Left ventricle myocardium inferior (tissue), 1 donor: ENCODE results near the gene GABRG1. TPM values are rescaled to one million over a fixed set of nuclear protein-coding genes. Genes with fewer than 3 reads are reported as not detected.

ENCODE experiments used
- DNase-seq: peaks from one replicate; pipeline ENCODE4 v3.0.0-alpha.2; 2020
- H3K27ac ChIP-seq: fragments of 200-600 bp; replicated peaks from 2 replicates; pipeline ENCODE4 v1.8.0; 2021
- H3K27me3 ChIP-seq: fragments of 200-600 bp; 2 replicates; pipeline ENCODE4 v1.8.0; 2021; ENCODE audit warnings: low read depth
- H3K36me3 ChIP-seq: fragments of 200-600 bp; 2 replicates; pipeline ENCODE4 v1.8.0; 2021
- H3K4me1 ChIP-seq: fragments of 200-600 bp; 2 replicates; pipeline ENCODE4 v1.8.0; 2021
- H3K4me3 ChIP-seq: fragments of 200-600 bp; 2 replicates; pipeline ENCODE4 v1.8.0; 2021; ENCODE audit warnings: mild to moderate bottlenecking, moderate library complexity
- H3K9me3 ChIP-seq: fragments of 200-600 bp; replicated peaks from 2 replicates; pipeline ENCODE4 v1.8.0; 2021
- CTCF ChIP-seq: fragments of 200-600 bp; IDR thresholded peaks from 2 replicates; pipeline ENCODE4 v1.8.0; 2021; ENCODE audit warnings: antibody characterized with exemption, mild to moderate bottlenecking, borderline replicate concordance
- intact Hi-C: fragments of 100-400 bp; cut with micrococcal nuclease; formaldehyde crosslinking; loops from one replicate; pipeline ENCODE4 v1.11.0; 2022
- total RNA-seq: library from RNA; stranded (reverse); fragmentation: NEBNext Ultra II Directional; extraction: Animal tissue kit (Norgen Biotek cat#: 25700); gene quantifications from one replicate; pipeline ENCODE4 v1.2.1, GENCODE V29; 2021
- donor health status: DM: no; HTN: yes; CAD: no; lungs with severe emphysema.

The GABRG1 gene
- total RNA-seq, 1 donor from 2014 or later: not detected

- Histone ChIP-seq H3K9me3 (no peaks in the 10 kb centered on the region), H3K4me3 (no peak overlapping the region), H3K36me3 (no peaks in the 10 kb centered on the region), H3K4me1 (no peaks in the 10 kb centered on the region), H3K27ac (no peak overlapping the region), H3K27me3 (no peaks in the 10 kb centered on the region)
- no peak for TF ChIP-seq CTCF
- no peak for DNase-seq
- intact Hi-C loops: no loop called here
Measured at GRCh38 chr4:46081248-46081647, 42.6 kb downstream of the GABRG1 start.

GRCh38 chr4:46073778-46074177, 50.1 kb downstream of the GABRG1 start:
- TF ChIP-seq CTCF: no peak
- DNase-seq: no peak
- Histone ChIP-seq H3K9me3 (no peaks in the 10 kb centered on the region), H3K27me3 (no peaks in the 10 kb centered on the region), H3K4me3 (no peak overlapping the region), H3K27ac (no peak overlapping the region), H3K4me1 (no peaks in the 10 kb centered on the region), H3K36me3 (no peaks in the 10 kb centered on the region)
- intact Hi-C loops: no loop called here

GRCh38 chr4:46051392-46051791, 72.5 kb downstream of the GABRG1 start:
- no peaks in the 10 kb centered on the region for H3K4me1 ChIP-seq
- H3K27ac ChIP-seq: no peak overlapping the region
- no peak for TF ChIP-seq CTCF
- no peak for DNase-seq
- H3K9me3 ChIP-seq: peaks cover 4% of the 10 kb centered on the region
- no peaks in the 10 kb centered on the region for H3K27me3 ChIP-seq
- H3K4me3 ChIP-seq: no peak overlapping the region
- no peaks in the 10 kb centered on the region for H3K36me3 ChIP-seq
- intact Hi-C loops: no loop called here

GRCh38 chr4:46032056-46032455, 91.8 kb downstream of the GABRG1 start:
- Histone ChIP-seq H3K27ac (no peak overlapping the region), H3K4me3 (no peak overlapping the region), H3K36me3 (no peaks in the 10 kb centered on the region), H3K4me1 (no peaks in the 10 kb centered on the region), H3K27me3 (no peaks in the 10 kb centered on the region), H3K9me3 (peaks cover 23% of the 10 kb centered on the region)
- no peak for TF ChIP-seq CTCF
- intact Hi-C loops: no loop called here
- DNase-seq: no peak

- Histone ChIP-seq H3K36me3 (no peaks in the 10 kb centered on the region), H3K27me3 (no peaks in the 10 kb centered on the region), H3K4me1 (no peaks in the 10 kb centered on the region), H3K27ac (no peak overlapping the region), H3K4me3 (no peak overlapping the region), H3K9me3 (no peaks in the 10 kb centered on the region)
- intact Hi-C loops: no loop called here
- DNase-seq: no peak
- no peak for TF ChIP-seq CTCF
Measured at GRCh38 chr4:46016306-46016705, 107.5 kb downstream of the GABRG1 start.

GRCh38 chr4:45992728-45993127, 131.1 kb downstream of the GABRG1 start:
- H3K4me1 ChIP-seq: no peaks in the 10 kb centered on the region
- no peak overlapping the region for H3K4me3 ChIP-seq
- no peak overlapping the region for H3K27ac ChIP-seq
- H3K36me3 ChIP-seq: no peaks in the 10 kb centered on the region
- peaks cover 12% of the 10 kb centered on the region for H3K9me3 ChIP-seq
- intact Hi-C loops: no loop called here
- no peak for TF ChIP-seq CTCF
- H3K27me3 ChIP-seq: no peaks in the 10 kb centered on the region
- no peak for DNase-seq
